RWPE1 (cell line): ENCODE data around the gene COMMD3.

Experiments
- CTCF ChIA-PET: fragments of 350-600 bp; sonication (Branson Sonifier 250); formaldehyde crosslinking; extraction: SDS; loops from one replicate; lab custom pipeline; 2021; lab: Yijun Ruan, JAX
- POLR2A ChIA-PET: fragments of 400-600 bp; formaldehyde crosslinking; extraction: SDS; loops from one replicate; lab custom pipeline; 2020; ENCODE audit warnings: antibody characterized with exemption; ENCODE audit not compliant: low non-redundant PET; lab: Yijun Ruan, JAX
- DNase-seq: peaks from one replicate; pipeline ENCODE4 v3.0.0; 2012; ENCODE audit warnings: low spot score
- H3K27ac ChIP-seq: fragments of 450-650 bp; 2 replicates; pipeline ENCODE4 v1.5.1; 2017
- TF ChIP-seq, protein P1 (sequence below): fragments of 450-650 bp; conservative IDR thresholded peaks from 2 replicates; pipeline ENCODE4 v1.5.1; 2017; ENCODE audit warnings: low read depth, mild to moderate bottlenecking

The COMMD3 gene

DNA sequence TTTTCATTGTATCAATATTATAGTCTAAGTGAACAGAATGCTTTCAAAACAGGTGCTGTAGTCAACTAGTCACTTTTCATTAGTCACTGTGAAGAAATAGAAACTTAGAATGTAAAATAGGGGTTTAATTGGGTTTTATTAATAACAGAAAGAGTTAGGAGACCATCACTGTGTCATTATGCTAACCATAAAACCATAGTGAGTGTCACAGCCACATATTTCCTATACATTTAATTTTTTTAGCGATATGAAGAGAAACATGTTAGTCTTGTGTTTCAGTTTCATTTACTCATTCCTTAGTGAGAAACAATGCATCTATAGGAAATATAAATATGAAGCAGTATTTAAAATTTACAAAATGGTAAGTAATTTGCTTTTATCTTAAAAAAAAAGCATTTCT lies 51.3 kb downstream of the COMMD3 start:
- TF ChIP-seq, protein P1, sequence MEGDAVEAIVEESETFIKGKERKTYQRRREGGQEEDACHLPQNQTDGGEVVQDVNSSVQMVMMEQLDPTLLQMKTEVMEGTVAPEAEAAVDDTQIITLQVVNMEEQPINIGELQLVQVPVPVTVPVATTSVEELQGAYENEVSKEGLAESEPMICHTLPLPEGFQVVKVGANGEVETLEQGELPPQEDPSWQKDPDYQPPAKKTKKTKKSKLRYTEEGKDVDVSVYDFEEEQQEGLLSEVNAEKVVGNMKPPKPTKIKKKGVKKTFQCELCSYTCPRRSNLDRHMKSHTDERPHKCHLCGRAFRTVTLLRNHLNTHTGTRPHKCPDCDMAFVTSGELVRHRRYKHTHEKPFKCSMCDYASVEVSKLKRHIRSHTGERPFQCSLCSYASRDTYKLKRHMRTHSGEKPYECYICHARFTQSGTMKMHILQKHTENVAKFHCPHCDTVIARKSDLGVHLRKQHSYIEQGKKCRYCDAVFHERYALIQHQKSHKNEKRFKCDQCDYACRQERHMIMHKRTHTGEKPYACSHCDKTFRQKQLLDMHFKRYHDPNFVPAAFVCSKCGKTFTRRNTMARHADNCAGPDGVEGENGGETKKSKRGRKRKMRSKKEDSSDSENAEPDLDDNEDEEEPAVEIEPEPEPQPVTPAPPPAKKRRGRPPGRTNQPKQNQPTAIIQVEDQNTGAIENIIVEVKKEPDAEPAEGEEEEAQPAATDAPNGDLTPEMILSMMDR, result no peak
- CTCF ChIA-PET, result no interaction called here
- no peak for DNase-seq
- POLR2A ChIA-PET, result no interaction called here
- H3K27ac ChIP-seq, result no peak overlapping the region

DNA sequence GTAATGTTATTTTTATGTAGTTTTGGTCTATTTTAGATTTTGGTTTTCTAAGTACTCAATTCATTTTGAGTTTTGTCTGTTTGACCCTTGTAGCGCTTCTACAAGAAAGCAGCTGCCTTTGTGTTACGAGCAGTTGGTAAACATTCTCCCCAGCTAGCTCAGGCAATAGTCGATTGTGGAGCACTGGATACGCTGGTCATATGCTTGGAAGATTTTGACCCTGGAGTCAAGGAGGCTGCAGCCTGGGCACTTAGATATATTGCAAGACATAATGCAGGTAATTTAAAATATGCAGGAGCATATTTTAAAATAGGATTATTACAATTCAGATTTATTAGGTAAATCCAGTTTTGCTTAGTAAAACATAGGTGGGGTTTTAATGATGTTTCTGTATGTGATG lies 52.2 kb downstream of the COMMD3 start:
- CTCF ChIA-PET, result no interaction called here
- POLR2A ChIA-PET, result no interaction called here
- TF ChIP-seq, protein P1, result no peak
- no peak for DNase-seq
- no peak overlapping the region for H3K27ac ChIP-seq

DNA sequence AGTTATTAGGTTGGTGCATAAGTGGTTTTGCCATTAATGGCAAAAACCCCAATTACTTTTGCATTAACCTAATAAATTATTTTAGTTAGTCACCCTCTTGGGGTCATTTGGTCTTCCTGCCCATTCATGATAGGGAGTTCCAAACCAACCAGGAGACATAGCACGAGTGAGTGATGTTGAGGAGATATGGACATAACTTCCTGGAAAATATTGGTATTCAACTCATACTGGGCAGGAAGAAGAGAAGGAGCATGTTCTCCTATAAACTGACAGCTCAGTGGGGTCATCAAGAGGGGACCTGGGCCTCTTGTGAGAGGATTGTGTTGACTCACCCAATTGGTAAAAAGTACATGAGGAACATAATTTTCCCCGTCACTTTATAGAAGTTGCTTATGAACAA lies 52.8 kb downstream of the COMMD3 start:
- CTCF ChIA-PET, result no interaction called here
- POLR2A ChIA-PET, result no interaction called here
- no peak for DNase-seq

DNA sequence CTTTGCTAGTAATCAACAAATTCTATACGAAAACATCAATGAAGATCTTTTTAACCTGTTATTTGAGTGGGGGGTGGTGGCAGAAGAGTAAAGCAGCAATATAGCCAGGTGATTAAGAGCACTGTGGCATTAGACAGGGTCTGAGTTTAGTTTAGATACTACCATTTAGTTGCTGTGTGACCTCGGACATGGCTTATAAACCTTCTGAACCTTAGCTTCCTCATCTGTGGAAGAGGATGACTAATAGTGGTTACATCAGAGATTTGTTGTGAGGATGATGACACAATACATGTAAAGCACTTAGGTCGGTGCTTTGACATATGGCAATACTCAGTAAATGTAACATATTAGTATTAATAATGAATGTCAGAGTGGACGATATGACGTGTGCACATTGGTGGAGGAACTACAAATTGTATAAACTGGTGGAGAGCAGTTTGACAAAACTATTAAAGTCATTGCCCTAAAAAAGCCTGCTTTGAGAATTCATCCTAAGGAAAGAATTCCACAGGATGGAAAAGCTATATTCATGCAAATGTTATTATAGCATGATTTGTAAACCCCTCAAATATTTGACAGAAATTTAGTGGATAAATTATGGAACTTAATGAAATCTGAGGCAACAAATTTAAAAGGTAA lies 53.4 kb downstream of the COMMD3 start:
- TF ChIP-seq, protein P1, result no peak
- ChIA-PET POLR2A (no interaction called here), CTCF (no interaction called here)
- peak; percentile 27 for DNase-seq
- H3K27ac ChIP-seq, result no peak overlapping the region

More for the DNA sequence above, 52.8 kb downstream of the COMMD3 start:
- no peak overlapping the region for H3K27ac ChIP-seq
- TF ChIP-seq, protein P1, result no peak
